WTC11 (cell line): Measurements from ENCODE around the gene WNT3.
"Not testable (repeated sequence)": the region's sequence is repeated elsewhere in the genome, so short reads cannot be mapped to it uniquely, and the experiment has no call there.

ENCODE experiments used
- ATF2 ChIP-seq: sonication (generic); formaldehyde crosslinking; IDR thresholded peaks from 2 replicates; pipeline ENCODE4 v1.8.1; 2022; ENCODE audit warnings: low read depth, missing genetic modification reagents, borderline replicate concordance
- ATF3 ChIP-seq: sonication (generic); formaldehyde crosslinking; conservative IDR thresholded peaks from 2 replicates; pipeline ENCODE4 v1.8.1; 2022; ENCODE audit warnings: mild to moderate bottlenecking, missing genetic modification reagents
- MAX ChIP-seq: sonication (generic); formaldehyde crosslinking; IDR thresholded peaks from 2 replicates; pipeline ENCODE4 v1.8.0; 2022; ENCODE audit warnings: mild to moderate bottlenecking, missing genetic modification reagents
- RELA ChIP-seq: sonication (generic); formaldehyde crosslinking; IDR thresholded peaks from 2 replicates; pipeline ENCODE4 v1.8.1; 2022; ENCODE audit warnings: missing genetic modification reagents, mild to moderate bottlenecking, borderline replicate concordance
- SMAD4 ChIP-seq: sonication (generic); formaldehyde crosslinking; IDR thresholded peaks from 2 replicates; pipeline ENCODE4 v1.8.0; 2022; ENCODE audit warnings: mild to moderate bottlenecking, missing genetic modification reagents
- TEAD4 ChIP-seq: sonication (generic); formaldehyde crosslinking; IDR thresholded peaks from 2 replicates; pipeline ENCODE4 v1.8.0; 2022; ENCODE audit warnings: mild to moderate bottlenecking, missing genetic modification reagents

- TF ChIP-seq SMAD4 (CRISPR knock-in tag); TEAD4 (CRISPR knock-in tag); ATF3 (CRISPR knock-in tag); MAX; ATF2 (CRISPR knock-in tag); RELA: not testable (repeated sequence)
These were observed 49.6 kb downstream of the WNT3 start for GRCh38 chr17:46768896-46769295.
